Ascending aorta (tissue), 2 donors: ENCODE data around the gene OGFOD1. TPM values are rescaled to one million over a fixed set of nuclear protein-coding genes. Genes with fewer than 3 reads are reported as not detected.
"Not testable (repeated sequence)": the region's sequence is repeated elsewhere in the genome, so short reads cannot be mapped to it uniquely, and the experiment has no call there.

Experiments
- DNase-seq, 2 donors: peaks; one replicate each; pipeline ENCODE4 v3.0.0-alpha.2; 2019; ENCODE audit warnings: low spot score in 2 of 2
- H3K27ac ChIP-seq, 2 donors: fragments of 200-600 bp; sonication (generic); one replicate each; pipeline ENCODE4 v1.5.1; 2016 to 2017; ENCODE audit warnings: mild to moderate bottlenecking in 1 of 2
- H3K27me3 ChIP-seq: fragments of 200-600 bp; sonication (generic); one replicate; pipeline ENCODE4 v1.5.1; 2017
- H3K36me3 ChIP-seq, 2 donors: fragments of 200-600 bp; sonication (generic); one replicate each; pipeline ENCODE4 v1.5.1; 2016
- H3K4me1 ChIP-seq, 2 donors: fragments of 200-600 bp; sonication (generic); one replicate each; pipeline ENCODE4 v1.5.1; 2016 to 2017; ENCODE audit warnings: mild to moderate bottlenecking in 1 of 2
- H3K4me3 ChIP-seq, 2 donors: fragments of 200-600 bp; sonication (generic); one replicate each; pipeline ENCODE4 v1.5.1; 2016 to 2017; ENCODE audit warnings: mild to moderate bottlenecking in 1 of 2
- H3K9me3 ChIP-seq, 2 donors: fragments of 200-600 bp; sonication (generic); one replicate each; pipeline ENCODE4 v1.5.1; 2016
- intact Hi-C: fragments of 100-400 bp; cut with DNase I; formaldehyde crosslinking; loops from one replicate; pipeline ENCODE4 v1.15.1; 2023
- total RNA-seq: library from RNA; depleted of rRNA; stranded (reverse); fragments of >200 nt; gene quantifications from one replicate; pipeline ENCODE4 v1.1.0, GENCODE V29; 2016
- TF ChIP-seq, protein P1 (sequence below), 3 experiments: fragments of 200-600 bp in 2 of 3; fragments of 450-650 bp in 1 of 3; sonication (generic) in 2 of 3; IDR thresholded peaks; one replicate each; pipeline ENCODE4 v1.5.1; 2016 to 2019; ENCODE audit warnings: antibody characterized with exemption in 3 of 3, mild to moderate bottlenecking in 1 of 3, moderate library complexity in 1 of 3

OGFOD1 gene
- total RNA-seq, 1 donor from 2014 or later, result 21.9 TPM

DNA sequence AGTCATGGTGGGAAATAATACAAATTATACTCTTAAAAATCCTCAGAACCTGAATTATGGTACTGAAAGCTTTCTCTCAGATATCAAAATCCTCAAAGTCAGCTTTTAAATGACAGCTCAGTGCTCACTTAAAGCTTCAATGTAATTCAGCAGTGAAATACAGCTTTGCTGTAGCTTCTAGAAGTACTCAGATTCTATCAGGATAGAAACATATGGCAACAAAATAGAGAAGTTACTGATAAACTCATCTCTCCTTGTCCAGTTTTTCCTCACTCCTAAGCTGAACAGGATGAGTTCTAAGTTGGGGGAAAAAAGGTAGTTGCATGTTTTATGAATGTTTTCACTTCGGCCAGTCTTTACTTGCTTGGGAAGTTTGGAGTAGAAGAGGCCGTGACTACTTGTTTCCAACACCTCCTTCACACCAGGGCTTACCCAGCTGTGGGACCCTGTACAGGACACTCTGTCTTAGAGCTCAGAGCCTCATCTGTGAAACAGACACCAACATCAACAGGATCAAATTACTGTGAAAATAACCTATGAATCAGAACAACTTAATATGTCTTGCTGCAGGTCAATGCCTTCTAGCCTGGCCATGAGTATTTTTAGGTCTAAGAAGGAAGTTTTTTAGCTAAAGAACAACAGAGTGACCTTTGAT is 30.2 kb downstream of the OGFOD1 start:
- no peak for DNase-seq
- H3K27ac ChIP-seq, result no peak overlapping the region
- no peaks in the 10 kb centered on the region for H3K27me3 ChIP-seq
- peaks cover 29 to 74% of the 10 kb centered on the region in 2 donors for H3K36me3 ChIP-seq
- no peak overlapping the region for H3K4me3 ChIP-seq
- H3K9me3 ChIP-seq, result no peaks in the 10 kb centered on the region
- TF ChIP-seq, protein P1, sequence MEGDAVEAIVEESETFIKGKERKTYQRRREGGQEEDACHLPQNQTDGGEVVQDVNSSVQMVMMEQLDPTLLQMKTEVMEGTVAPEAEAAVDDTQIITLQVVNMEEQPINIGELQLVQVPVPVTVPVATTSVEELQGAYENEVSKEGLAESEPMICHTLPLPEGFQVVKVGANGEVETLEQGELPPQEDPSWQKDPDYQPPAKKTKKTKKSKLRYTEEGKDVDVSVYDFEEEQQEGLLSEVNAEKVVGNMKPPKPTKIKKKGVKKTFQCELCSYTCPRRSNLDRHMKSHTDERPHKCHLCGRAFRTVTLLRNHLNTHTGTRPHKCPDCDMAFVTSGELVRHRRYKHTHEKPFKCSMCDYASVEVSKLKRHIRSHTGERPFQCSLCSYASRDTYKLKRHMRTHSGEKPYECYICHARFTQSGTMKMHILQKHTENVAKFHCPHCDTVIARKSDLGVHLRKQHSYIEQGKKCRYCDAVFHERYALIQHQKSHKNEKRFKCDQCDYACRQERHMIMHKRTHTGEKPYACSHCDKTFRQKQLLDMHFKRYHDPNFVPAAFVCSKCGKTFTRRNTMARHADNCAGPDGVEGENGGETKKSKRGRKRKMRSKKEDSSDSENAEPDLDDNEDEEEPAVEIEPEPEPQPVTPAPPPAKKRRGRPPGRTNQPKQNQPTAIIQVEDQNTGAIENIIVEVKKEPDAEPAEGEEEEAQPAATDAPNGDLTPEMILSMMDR (IDR thresholded peaks at IDR 0.05), result no peak
- H3K4me1 ChIP-seq, result no peaks in the 10 kb centered on the region
- intact Hi-C loops, result no loop called here

DNA sequence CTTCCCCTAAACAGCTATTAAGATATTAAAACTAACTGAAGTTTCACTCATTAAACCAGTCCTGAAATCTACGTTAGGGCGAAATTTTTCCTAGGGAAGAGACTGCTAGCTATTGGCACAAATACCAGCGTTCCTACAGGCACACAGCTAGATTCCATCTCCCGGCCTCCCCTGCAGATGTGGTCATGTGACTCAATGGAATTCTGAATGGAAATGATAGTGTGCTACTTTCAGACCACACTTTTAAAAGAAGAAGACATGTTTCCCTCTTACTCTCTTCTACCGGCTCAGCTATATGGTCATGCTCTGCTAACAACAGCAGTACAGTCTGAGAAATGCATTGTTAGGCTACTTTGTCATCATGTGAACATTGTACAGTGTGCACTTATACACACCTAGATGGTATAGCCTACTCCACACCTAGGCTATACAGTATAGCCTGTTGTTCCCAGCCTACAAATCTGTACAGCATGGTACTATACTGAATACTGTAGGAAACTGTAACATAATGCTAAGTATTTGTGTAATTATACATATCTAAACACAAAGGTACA is 31.4 kb downstream of the OGFOD1 start:
- H3K36me3 ChIP-seq, result peaks cover 25 to 65% of the 10 kb centered on the region in 2 donors
- no peak overlapping the region for H3K27ac ChIP-seq
- H3K27me3 ChIP-seq, result no peaks in the 10 kb centered on the region
- no peaks in the 10 kb centered on the region for H3K4me1 ChIP-seq
- H3K9me3 ChIP-seq, result no peaks in the 10 kb centered on the region
- no peak for DNase-seq
- intact Hi-C loops, result no loop called here
- H3K4me3 ChIP-seq, result no peak overlapping the region
- TF ChIP-seq, protein P1 (IDR thresholded peaks at IDR 0.05), result no peak

DNA sequence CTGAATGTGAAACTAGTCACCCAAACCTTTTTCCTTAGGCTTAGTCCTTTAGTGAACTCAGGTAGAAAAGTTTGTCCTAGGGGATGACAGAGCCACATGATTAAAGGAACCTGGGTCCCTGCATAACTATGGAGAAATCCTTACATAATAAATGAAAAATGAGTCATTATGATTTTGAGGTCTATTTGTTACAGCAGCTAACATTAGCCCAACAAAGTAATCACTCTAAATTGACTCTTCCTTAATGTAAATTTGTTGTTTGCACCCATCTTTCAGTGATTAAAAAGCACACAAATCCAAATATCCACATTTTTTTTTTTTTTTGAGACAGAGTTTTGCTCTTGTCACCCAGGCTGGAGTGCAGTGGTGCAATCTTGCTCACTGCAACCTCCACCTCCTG is 32.0 kb downstream of the OGFOD1 start:
- Histone ChIP-seq H3K4me1 (no peaks in the 10 kb centered on the region), H3K36me3 (peaks cover 25 to 63% of the 10 kb centered on the region in 2 donors), H3K9me3 (no peaks in the 10 kb centered on the region), H3K27me3 (no peaks in the 10 kb centered on the region), H3K4me3 (no peak overlapping the region), H3K27ac (no peak overlapping the region)
- DNase-seq, result no peak
- intact Hi-C loops, result no loop called here
- TF ChIP-seq, protein P1 (IDR thresholded peaks at IDR 0.05), result no peak

DNA sequence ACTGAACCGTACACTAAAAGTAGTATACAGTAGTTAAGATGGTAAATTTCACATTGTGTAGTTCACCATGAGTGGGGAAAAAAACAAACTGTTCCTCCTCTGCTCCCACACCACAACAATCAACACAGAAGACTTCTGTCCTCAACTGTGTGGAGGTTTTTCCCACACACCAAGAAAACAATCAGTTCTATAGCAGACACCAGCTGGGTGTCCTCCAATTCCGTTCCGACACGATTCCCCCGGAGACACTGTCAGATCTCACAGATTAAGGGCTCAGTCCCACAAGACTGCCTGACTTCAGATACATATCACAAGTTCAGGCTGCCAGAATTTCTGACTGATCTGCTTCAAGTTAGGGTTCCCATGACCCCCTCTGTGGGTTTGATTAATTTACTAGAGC is 36.7 kb downstream of the OGFOD1 start:
- intact Hi-C loops, result no loop called here
- no peak for DNase-seq
- TF ChIP-seq, protein P1 (IDR thresholded peaks at IDR 0.05), result no peak
- H3K36me3 ChIP-seq, result peaks cover 23 to 42% of the 10 kb centered on the region in 2 donors
- no peak overlapping the region for H3K27ac ChIP-seq
- H3K27me3 ChIP-seq, result no peaks in the 10 kb centered on the region
- no peaks in the 10 kb centered on the region for H3K4me1 ChIP-seq
- no peaks in the 10 kb centered on the region for H3K9me3 ChIP-seq
- no peak overlapping the region for H3K4me3 ChIP-seq

DNA sequence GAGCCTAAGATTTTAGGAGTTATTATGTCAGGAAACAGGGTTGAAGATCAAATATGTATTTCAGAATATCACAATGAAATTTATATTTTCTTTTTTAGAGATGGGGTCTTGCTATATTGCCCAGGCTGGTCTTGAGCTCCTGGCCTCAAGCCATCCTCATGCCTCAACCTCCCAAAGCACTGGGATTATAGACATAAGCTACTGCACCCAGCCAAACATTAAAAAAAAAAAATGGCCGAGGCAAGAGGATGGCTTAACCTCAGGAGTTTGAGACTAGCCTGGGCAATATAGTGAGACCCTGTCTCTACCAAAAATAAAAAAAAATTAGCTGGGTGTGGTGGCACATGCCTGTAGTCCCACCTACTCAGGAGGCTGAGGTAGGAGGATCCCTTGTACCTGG is 37.5 kb downstream of the OGFOD1 start:
- intact Hi-C loops, H3K27me3 ChIP-seq, H3K4me3 ChIP-seq, H3K27ac ChIP-seq, H3K4me1 ChIP-seq, H3K9me3 ChIP-seq, DNase-seq: not testable (repeated sequence)
- peaks cover 15 to 37% of the 10 kb centered on the region in 2 donors for H3K36me3 ChIP-seq

DNA sequence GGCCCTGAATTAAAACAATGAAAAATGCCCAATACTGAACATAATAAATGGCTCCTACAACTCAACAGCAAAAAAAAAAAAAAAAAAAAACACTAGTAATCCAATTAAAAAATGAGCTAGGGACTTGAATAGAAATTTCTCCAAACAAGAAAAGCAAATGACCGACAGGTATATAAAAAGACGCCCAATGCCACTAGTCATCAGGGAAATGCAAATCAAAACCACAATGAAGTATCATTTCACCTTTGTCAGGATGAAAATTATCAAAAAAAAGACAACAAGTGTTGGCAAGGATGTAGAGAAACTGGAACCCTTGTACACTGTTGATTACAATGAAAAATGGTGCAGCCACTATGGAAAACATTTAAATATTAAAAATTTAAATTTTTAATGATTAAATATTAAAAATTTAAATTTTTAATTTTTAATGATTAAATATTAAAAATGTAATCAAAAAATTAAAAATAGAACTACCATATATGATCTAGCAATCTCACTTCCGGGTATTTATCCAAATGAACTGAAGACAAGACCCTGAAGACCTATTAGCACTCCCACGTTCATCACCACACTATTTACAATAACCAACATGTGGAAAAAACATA is 40.4 kb downstream of the OGFOD1 start:
- H3K4me1 ChIP-seq, result no peaks in the 10 kb centered on the region
- H3K27me3 ChIP-seq, result no peaks in the 10 kb centered on the region
- H3K36me3 ChIP-seq, result peaks cover 12 to 24% of the 10 kb centered on the region in 2 donors
- no peaks in the 10 kb centered on the region for H3K9me3 ChIP-seq
- TF ChIP-seq, protein P1 (IDR thresholded peaks at IDR 0.05), result no peak
- no peak overlapping the region for H3K27ac ChIP-seq
- no peak overlapping the region for H3K4me3 ChIP-seq
- no peak for DNase-seq
- intact Hi-C loops, result no loop called here
